ENCODE measurements around the gene IZUMO1R. TPM values are rescaled to one million over a fixed set of nuclear protein-coding genes. Genes with fewer than 3 reads are reported as not detected.

IZUMO1R gene
- total RNA-seq (2021; ENCODE audit: unreplicated experiment) (not detected), Bru-seq, nascent RNA (not detected), BruChase-seq, experiment 1, labeled RNA remaining after a 2-hour chase (percentile 18 among the genes with signal in this experiment), BruChase-seq, experiment 2, labeled RNA remaining after a 6-hour chase (not detected)
- not detected for polyA plus RNA-seq (2012; ENCODE audit: insufficient read length)
- long read RNA-seq = 0 reads

- Histone ChIP-seq H3K9me3 (ENCODE audit: control insufficient read depth, insufficient read depth, low read depth, low read length) (no peaks in the 10 kb centered on the region), H3K27me3 (ENCODE audit: control insufficient read depth, insufficient read depth, low read length) (peaks cover 2% of the 10 kb centered on the region; the same call in 1 of the 2 replicates), H3K4me3 (ENCODE audit: low read depth in 2 of 2, low read length in 2 of 2) (no peak within 1 kb of the TSS), H3K4me1 (ENCODE audit: control insufficient read depth, insufficient read depth, low read length) (0 out of 2 replicates have a peak, but pooled peaks cover 11% of the 10 kb centered on the region), H3K36me3 (ENCODE audit: control insufficient read depth, insufficient read depth, low read length) (no peaks in the 10 kb centered on the region), H3K27ac (ENCODE audit: low read length) (no peak within 1 kb of the TSS)
- TF ChIP-seq CTCF (IDR thresholded peaks at IDR 0.05) (no peak), TCF7L2 (IDR thresholded peaks at IDR 0.05; ENCODE audit: low read depth, low read length) (no peak), SIN3A (IDR thresholded peaks at IDR 0.05; ENCODE audit: borderline replicate concordance, insufficient read depth, low read depth, low read length) (no peak), POLR2AphosphoS5 (IDR thresholded peaks at IDR 0.05; ENCODE audit: low read depth, low read length) (no peak), REST (IDR thresholded peaks at IDR 0.05; ENCODE audit: insufficient read depth in 1 of 2, low read depth in 2 of 2, low read length in 1 of 2) (no peak)
- BruUV-seq (replicated peaks) = no TSS peak
- peak; percentile 46; the same call in 1 of the 2 replicates for ATAC-seq
- CTCF ChIA-PET = no interaction called here
- in situ Hi-C loops (cut with HindIII; ENCODE audit: low pct_unique_long_range_greater_than_20kb, low sequenced_read_pairs) = no loop called here
- DNase-seq (ENCODE audit: low read depth, low spot score) = no peak
- POLR2A ChIA-PET = no interaction called here
- intact Hi-C loops (cut with micrococcal nuclease; ENCODE audit: unreplicated experiment) = no loop called here
Observed at GRCh38 chr11:94303966-94304958, at the start of gene IZUMO1R. Gene IZUMO1R (plus strand): TSS chr11:94304580. CDS start chr11:94305637, 1,057 bp downstream.

- no peaks in the 10 kb centered on the region for H3K9me3 ChIP-seq (ENCODE audit: control insufficient read depth, insufficient read depth, low read depth, low read length)
- no peaks in the 10 kb centered on the region for H3K4me1 ChIP-seq (ENCODE audit: control insufficient read depth, insufficient read depth, low read length)
- H3K36me3 ChIP-seq (ENCODE audit: control insufficient read depth, insufficient read depth, low read length) = no peaks in the 10 kb centered on the region
- H3K4me3 ChIP-seq (ENCODE audit: low read depth in 2 of 2, low read length in 2 of 2) = no peak overlapping the region
- no peak overlapping the region for H3K27ac ChIP-seq (ENCODE audit: low read length)
- no peaks in the 10 kb centered on the region for H3K27me3 ChIP-seq (ENCODE audit: control insufficient read depth, insufficient read depth, low read length)
- DNase-seq (ENCODE audit: low read depth, low spot score) = no peak
- in situ Hi-C loops (cut with HindIII; ENCODE audit: low pct_unique_long_range_greater_than_20kb, low sequenced_read_pairs) = no loop called here
- POLR2A ChIA-PET = no interaction called here
- no TSS peak for BruUV-seq (replicated peaks)
- CTCF ChIA-PET = no interaction called here
- intact Hi-C loops (cut with micrococcal nuclease; ENCODE audit: unreplicated experiment) = no loop called here
- TF ChIP-seq POLR2AphosphoS5 (IDR thresholded peaks at IDR 0.05; ENCODE audit: low read depth, low read length) (no peak), SIN3A (IDR thresholded peaks at IDR 0.05; ENCODE audit: borderline replicate concordance, insufficient read depth, low read depth, low read length) (no peak)
- ATAC-seq = no peak
Observed at GRCh38 chr11:94271885-94272372, 32.5 kb upstream of the IZUMO1R start.

Data from Panc1 (cell line).